NCI-H2196 treated with DMSO at 0.1 percent for 48 hours (cell line): ENCODE data around the gene CRYBG3.

ENCODE experiments used
- DNase-seq: peaks from one replicate; lab custom pipeline; 2025; ENCODE audit not compliant: unreplicated experiment; lab: John Stamatoyannopoulos, UW

The CRYBG3 gene

GRCh38 chr3:97970956-97971620 is 149.3 kb downstream of the CRYBG3 start:
- no peak for DNase-seq

DNA sequence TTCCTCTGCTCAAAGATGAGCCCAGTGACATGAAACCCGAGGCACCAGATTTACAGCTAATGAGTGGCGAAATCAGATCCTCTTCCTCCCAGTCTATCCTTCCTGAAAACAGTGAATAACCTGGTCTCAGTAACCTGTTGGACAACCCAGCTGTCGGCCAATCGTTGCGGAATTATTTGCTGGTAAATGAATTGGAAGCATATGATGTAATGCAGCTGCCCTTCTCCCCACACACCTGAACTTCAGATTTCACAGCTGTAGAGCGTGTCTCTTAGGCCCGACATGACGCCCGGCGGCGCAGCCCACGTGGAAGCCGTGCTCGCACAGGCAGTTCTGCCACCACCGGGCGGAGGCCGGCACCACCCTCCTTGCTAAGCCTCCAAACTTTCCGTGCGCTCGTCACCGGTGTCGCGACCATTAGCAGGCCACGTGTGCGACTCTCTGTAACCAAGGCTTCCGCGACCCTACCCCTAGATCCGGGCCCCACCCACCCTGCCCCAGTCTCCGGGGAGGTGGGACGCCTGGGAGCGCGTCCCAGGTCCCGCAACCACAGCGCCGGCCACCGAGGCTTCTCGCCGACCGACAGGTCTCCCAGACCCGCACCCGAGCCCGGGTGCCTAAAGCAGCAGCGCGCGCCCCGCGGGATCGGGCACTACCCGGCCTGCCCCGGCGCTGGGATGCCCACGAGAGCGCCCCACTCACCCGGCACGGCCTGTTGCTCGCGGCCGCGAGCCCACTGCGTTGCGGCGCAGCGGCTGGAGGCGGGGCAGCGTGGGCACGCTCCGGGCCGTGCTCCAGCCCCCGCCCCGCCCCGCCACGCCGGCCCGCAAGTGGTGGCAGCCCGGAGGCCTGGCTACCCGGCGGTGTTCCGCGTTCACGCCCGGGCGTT is 150.1 kb downstream of the CRYBG3 start, which contains the start of gene RIOX2:
Gene RIOX2, minus strand, starts transcription at position 753 of the 889 bp plus-strand sequence. CDS start 4,838 bp downstream, outside the sequence.
- DNase-seq: peak; percentile 45

DNA sequence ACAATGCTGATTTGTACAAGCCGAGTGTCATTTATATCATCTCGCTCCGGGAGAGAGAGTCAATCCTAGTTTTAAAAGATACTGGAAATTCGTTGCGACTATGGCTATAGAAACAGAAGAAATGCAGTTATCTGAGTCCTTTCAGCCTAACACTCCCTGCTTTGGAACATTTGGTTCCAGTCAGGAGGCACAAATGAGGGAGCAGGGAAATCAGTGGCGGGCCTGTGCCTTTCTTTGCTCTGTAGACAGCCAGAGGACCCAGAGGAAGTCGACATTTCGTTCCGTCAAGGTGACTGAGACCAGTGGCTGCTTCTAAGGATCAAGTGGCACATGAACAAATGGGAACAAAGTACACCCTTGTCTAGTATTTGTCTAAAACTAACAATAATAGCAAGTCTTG is 151.2 kb downstream of the CRYBG3 start:
- no peak for DNase-seq

DNA sequence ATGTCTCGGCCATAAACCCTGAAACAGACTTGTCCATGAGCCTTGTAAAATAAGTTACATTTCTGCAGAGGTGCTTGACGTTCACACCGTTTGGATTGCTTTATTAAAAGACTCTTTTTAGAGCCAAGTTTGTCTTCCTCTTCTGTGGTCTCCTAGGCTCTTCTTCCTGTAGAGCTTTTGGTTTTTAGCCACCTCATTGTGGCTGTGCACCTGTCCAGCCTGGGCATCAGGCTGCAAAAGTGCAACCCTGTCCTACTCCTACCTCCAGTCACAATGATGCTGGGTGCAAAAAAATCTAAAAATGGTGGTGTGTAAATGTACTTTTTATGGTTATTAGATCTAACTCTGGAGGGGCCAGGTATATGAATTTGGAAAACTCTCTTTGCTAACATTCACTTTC is 153.2 kb downstream of the CRYBG3 start:
- DNase-seq: no peak

DNA sequence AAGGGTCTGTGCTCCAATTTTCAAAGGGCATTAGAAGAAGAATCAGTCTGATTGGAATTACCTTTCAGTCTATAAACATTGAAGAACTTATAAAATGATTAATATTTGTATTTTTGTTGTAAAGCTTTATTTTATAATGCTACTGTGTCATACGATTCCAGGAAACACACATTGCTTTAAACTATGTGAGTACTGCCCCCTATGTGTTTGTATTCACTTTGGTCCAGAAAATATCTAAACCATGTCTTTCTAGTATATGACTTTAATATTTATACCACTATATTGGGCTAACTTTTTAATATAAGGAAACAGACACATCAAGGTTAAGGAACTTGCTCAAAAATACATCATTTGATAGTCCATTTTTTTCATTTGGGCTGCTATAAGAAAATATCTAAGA is 153.7 kb downstream of the CRYBG3 start:
- no peak for DNase-seq

GRCh38 chr3:97979610-97980009 is 157.8 kb downstream of the CRYBG3 start:
- no peak for DNase-seq

DNA sequence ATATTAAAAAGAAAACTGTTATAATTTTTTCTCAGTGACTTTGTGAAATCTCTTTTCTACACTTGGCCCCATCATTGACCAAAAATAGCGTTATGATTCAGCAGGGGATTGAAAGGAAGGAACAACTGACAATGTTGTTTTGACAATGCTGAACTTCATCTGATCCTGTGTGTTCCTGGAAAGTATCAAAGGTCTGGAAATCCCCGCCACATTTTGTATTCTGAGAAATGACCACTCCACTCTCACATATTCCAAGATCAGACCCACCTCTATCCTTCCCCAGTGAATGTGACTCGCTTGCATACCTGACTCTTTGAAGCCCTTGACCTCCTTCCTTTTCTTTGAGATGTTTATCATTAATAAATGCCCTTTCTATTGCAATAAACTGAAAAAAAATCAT is 160.1 kb downstream of the CRYBG3 start:
- no peak for DNase-seq

DNA sequence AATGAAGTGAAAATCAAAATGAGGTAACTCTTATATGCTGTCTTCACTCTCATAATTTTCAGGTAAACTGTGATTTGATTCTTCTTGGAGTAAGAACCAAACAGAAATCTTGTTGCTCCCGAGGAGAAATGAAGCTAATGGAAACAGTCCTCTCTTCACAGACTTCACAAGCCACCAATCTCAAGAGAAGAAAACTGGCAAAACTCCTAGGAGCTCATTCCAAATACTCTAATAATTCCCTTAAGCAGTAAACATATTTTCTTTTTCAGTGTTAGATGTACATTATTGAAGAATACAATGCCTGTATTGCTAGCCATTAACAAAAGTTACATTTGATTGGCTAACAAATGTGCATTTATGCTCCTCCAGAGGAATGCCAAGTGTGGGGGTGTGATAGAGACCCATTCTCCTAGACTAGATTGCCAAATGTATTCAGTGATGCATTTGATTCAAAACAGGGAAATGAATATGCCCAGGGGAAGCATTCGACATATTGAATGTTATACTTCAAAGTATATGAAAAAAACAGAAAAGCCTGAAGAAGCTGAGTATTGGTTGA is 162.2 kb downstream of the CRYBG3 start:
- no peak for DNase-seq

GRCh38 chr3:97987306-97987705 is 165.5 kb downstream of the CRYBG3 start:
- DNase-seq: no peak

- DNase-seq: no peak
Measured at GRCh38 chr3:97988784-97989568, 167.2 kb downstream of the CRYBG3 start.

DNA sequence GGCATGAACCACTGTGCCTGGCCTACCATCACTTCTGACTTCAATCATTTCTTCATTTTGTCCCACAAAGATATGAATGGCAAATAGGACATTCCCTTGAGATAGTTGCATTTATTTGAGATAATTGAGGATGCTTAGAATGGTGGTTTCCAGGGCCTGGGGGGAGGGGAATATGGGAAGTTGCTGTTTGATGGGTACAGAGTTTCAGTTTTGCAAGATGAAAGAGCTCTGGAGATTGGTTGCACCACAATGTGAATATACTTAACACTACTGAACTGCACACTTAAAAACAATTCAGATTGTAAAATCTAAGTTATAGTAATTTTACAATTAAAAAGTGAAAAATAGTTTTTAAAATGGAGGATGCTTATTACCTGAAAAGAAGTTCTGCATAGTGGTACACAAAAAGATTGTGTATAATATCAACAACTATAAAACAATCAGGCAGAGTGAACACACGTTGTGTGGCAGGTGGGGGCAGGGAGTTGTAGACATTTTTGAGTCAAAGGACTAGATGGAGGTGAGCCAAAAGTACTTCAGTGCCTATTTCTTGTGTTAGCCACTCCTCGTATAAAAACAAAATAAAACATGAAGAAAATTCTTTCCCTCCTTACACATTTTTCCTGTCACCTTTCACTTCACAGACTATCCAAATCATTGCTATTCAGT is 168.9 kb downstream of the CRYBG3 start:
- DNase-seq: no peak

DNA sequence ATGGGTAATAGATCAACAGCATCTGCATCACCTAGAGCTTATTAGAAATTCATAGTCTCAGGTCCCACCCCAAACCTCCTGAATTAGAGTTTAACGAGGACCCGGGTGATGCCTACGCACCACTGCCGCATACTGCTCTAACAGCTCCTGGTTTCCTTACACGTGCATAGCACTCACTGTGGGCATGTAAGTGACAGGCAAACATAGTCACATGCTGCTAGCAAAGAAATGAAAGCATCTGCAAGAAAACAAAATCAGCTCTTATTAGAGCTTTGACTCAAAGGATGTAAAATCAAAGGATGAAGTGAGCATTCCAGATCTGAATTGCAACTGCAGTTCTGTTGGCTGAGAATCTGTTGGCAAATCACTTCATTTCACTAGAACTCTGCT is 169.5 kb downstream of the CRYBG3 start:
- DNase-seq: no peak

DNA sequence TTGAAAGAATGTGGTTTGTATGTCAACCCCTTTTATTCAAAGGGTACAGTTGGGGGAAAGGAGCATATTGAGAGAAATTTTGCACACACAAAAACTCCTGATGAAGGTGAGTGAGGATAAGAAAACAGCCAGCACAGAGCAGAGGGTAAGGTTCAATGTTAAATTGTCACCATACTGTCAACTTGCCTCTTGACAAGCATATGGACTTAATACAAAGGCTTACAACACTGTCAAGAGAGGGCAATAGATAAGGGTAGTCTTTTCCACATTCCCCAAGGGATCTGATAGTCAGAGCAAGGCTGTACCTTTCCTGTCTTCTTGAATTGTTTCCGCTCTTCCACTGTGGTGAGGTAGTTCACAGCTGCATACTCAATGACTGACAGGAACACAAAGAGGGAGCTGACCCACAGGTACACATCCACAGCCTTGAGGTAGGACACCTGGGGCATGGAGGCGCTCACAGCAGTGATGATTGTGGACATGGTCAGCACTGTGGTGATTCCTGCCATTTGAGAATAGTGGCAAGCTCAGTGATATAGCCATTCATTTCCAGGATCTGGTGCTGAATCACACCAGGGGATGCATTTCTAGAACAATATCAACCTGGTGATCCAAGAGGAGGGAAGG is 170.8 kb downstream of the CRYBG3 start:
- DNase-seq: no peak

- DNase-seq: no peak
Measured at GRCh38 chr3:97993526-97993925, 171.7 kb downstream of the CRYBG3 start.

- DNase-seq: no peak
Measured at GRCh38 chr3:97994328-97994945, 172.6 kb downstream of the CRYBG3 start.
